Endothelial cell of umbilical vein (primary cell): ENCODE results near the gene LRRC31. TPM values are rescaled to one million over a fixed set of nuclear protein-coding genes. Genes with fewer than 3 reads are reported as not detected.

Experiments used
- BruUV-seq: library from RNA; stranded (reverse); fragments of 400-500 nt; replicated peaks from 2 replicates; lab custom pipeline; 2021; lab: Mats Ljungman, UMichigan
- CTCF ChIA-PET: fragments of 300-600, 350-600 bp; sonication (Branson Sonifier 250); formaldehyde crosslinking; loops from one replicate; lab custom pipeline; 2021; ENCODE audit warnings: antibody characterized with exemption, inconsistent platforms; lab: Charles Lee
- POLR2A ChIA-PET: fragments of 300-600, 350-600 bp; sonication (Branson Sonifier 250); formaldehyde crosslinking; loops from one replicate; lab custom pipeline; 2021; ENCODE audit warnings: antibody characterized with exemption, inconsistent platforms; lab: Charles Lee
- DNase-seq: peaks from one replicate; pipeline ENCODE4 v3.0.0-alpha.2; 2011; ENCODE audit warnings: low read depth, low spot score
- FAIRE-seq: peaks from 2 replicates; lab custom pipeline; 2011; peaks lifted over from hg19 to GRCh38; lab: Jason Lieb, UNC
- H2AFZ ChIP-seq: 2 replicates; pipeline ENCODE4 v1.6.0; 2012; ENCODE audit warnings: low read depth, low read length, control low read depth, inconsistent platforms
- H3K27ac ChIP-seq: 2 replicates; pipeline ENCODE4 v1.5.1; 2011; ENCODE audit warnings: low read depth, mild to moderate bottlenecking, control low read depth, low read length, moderate library complexity; ENCODE audit not compliant: insufficient read depth
- H3K27me3 ChIP-seq, 2 experiments: 2 replicates each; pipeline versions ENCODE4 v1.6.0 to v1.6.1; 2011; ENCODE audit warnings: low read length in 2 of 2, mixed read lengths in 1 of 2; ENCODE audit not compliant: control insufficient read depth in 2 of 2, insufficient read depth in 2 of 2
- H3K36me3 ChIP-seq, 2 experiments: 2 replicates in 1 of 2; 3 replicates in 1 of 2; pipeline ENCODE4 v1.5.1; 2011; ENCODE audit warnings: low read length in 2 of 2, mild to moderate bottlenecking in 1 of 2, moderate library complexity in 1 of 2; ENCODE audit not compliant: control insufficient read depth in 2 of 2, insufficient read depth in 2 of 2; ENCODE audit errors: extremely low read depth in 1 of 2
- H3K4me1 ChIP-seq: 3 replicates; pipeline ENCODE4 v1.5.1; 2011; ENCODE audit warnings: mild to moderate bottlenecking, low read length; ENCODE audit not compliant: control insufficient read depth, insufficient read depth; ENCODE audit errors: extremely low read depth
- H3K4me2 ChIP-seq: 2 replicates; pipeline ENCODE4 v1.6.1; 2011; ENCODE audit warnings: low read length, control low read depth, mixed read lengths; ENCODE audit not compliant: insufficient read depth
- H3K4me3 ChIP-seq, 3 experiments: fragments of 200-600 bp in 1 of 3; sonication (generic), shearing (Covaris generic) in 1 of 3; replicated peaks in 1 of 3; 2 replicates each; pipeline ENCODE4 v1.5.1; 2011 to 2016; ENCODE audit warnings: control low read depth in 3 of 3, low read length in 3 of 3, mild to moderate bottlenecking in 2 of 3, inconsistent platforms in 1 of 3, low read depth in 1 of 3, moderate library complexity in 1 of 3; ENCODE audit not compliant: insufficient read depth in 1 of 3
- H3K79me2 ChIP-seq: 2 replicates; pipeline ENCODE4 v1.6.0; 2012; ENCODE audit warnings: low read length, inconsistent platforms; ENCODE audit not compliant: control insufficient read depth, insufficient read depth
- H3K9ac ChIP-seq: replicated peaks from 2 replicates; pipeline ENCODE3; 2011; ENCODE audit warnings: low read length, control low read depth; ENCODE audit not compliant: insufficient read depth; ENCODE audit errors: extremely low read depth
- H3K9me1 ChIP-seq: replicated peaks from 3 replicates; pipeline ENCODE4 v1.6.0; 2011; ENCODE audit warnings: mild to moderate bottlenecking, low read length; ENCODE audit not compliant: control insufficient read depth, insufficient read depth; ENCODE audit errors: extremely low read depth
- H3K9me3 ChIP-seq: replicated peaks from 2 replicates; pipeline ENCODE4 v1.5.1; 2012; ENCODE audit warnings: low read length, inconsistent platforms; ENCODE audit not compliant: control insufficient read depth, insufficient read depth
- H4K20me1 ChIP-seq: replicated peaks from 2 replicates; pipeline ENCODE3; 2011; ENCODE audit warnings: mild to moderate bottlenecking, low read length; ENCODE audit not compliant: control insufficient read depth, insufficient read depth; ENCODE audit errors: extremely low read depth
- EZH2 ChIP-seq: IDR thresholded peaks from 2 replicates; pipeline ENCODE4 v1.6.1; 2012; ENCODE audit warnings: borderline replicate concordance, low read depth, mild to moderate bottlenecking, moderate library complexity, low read length, inconsistent platforms; ENCODE audit not compliant: severe bottlenecking
- FOS ChIP-seq: IDR thresholded peaks from 2 replicates; pipeline ENCODE4 v1.6.1; 2011; ENCODE audit warnings: mild to moderate bottlenecking, low read length, moderate library complexity, borderline replicate concordance; ENCODE audit not compliant: insufficient read depth
- GATA2 ChIP-seq: IDR thresholded peaks from 2 replicates; pipeline ENCODE4 v1.7.0; 2011; ENCODE audit warnings: low read depth, mild to moderate bottlenecking, moderate library complexity, mixed read lengths, low read length; ENCODE audit not compliant: insufficient read length, insufficient read depth
- JUN ChIP-seq: IDR thresholded peaks from 2 replicates; pipeline ENCODE4 v1.6.1; 2011; ENCODE audit warnings: borderline replicate concordance, low read depth; ENCODE audit not compliant: insufficient read length, insufficient read depth
- MAX ChIP-seq: IDR thresholded peaks from 2 replicates; pipeline ENCODE4 v1.6.1; 2011; ENCODE audit not compliant: insufficient read depth, insufficient read length
- MYC ChIP-seq: IDR thresholded peaks from one replicate; pipeline ENCODE4 v1.6.1; 2011; ENCODE audit warnings: mild to moderate bottlenecking, low read depth, low read length
- POLR2A ChIP-seq: IDR thresholded peaks from 2 replicates; pipeline ENCODE4 v1.6.1; 2012; ENCODE audit warnings: low read depth, mild to moderate bottlenecking, control low read depth, low read length
- POLR2AphosphoS5 ChIP-seq: IDR thresholded peaks from 2 replicates; pipeline ENCODE4 v1.6.1; 2012; ENCODE audit warnings: low read depth, mild to moderate bottlenecking, control low read depth, low read length, moderate library complexity; ENCODE audit not compliant: insufficient read depth
- dilution Hi-C: fragments of 300-500 bp; cut with MboI; formaldehyde crosslinking; loops from one replicate; pipeline ENCODE4 v1.15.0; 2019; ENCODE audit warnings: low sequenced_read_pairs; ENCODE audit not compliant: extremely low pct_ligation_motif_present
- intact Hi-C: fragments of 100-400 bp; cut with micrococcal nuclease; formaldehyde crosslinking; loops from one replicate; pipeline ENCODE4 v1.10.0; 2022
- polyA plus RNA-seq, 4 experiments: library from polyadenylated mRNA; depleted of rRNA in 3 of 4; stranded (reverse) in 3 of 4; unstranded in 1 of 4; fragments of >200 nt; gene quantifications; 2 replicates each; pipeline versions ENCODE4 v1.2.1 to v1.2.3, GENCODE V29; 2011 to 2012; ENCODE audit warnings: missing spikeins in 1 of 4
- total RNA-seq: library from RNA; stranded (reverse); gene quantifications from 2 replicates; pipeline ENCODE4 v1.2.3, GENCODE V29; 2021
- TF ChIP-seq, protein P1 (sequence below), 2 donors: IDR thresholded peaks; 1 replicate in 1 of 2; 2 replicates in 1 of 2; pipeline ENCODE4 v1.5.1; 2011; ENCODE audit warnings: low read length in 2 of 2, mild to moderate bottlenecking in 2 of 2, moderate library complexity in 2 of 2, control low read depth in 1 of 2, inconsistent platforms in 1 of 2, low read depth in 1 of 2; ENCODE audit not compliant: insufficient read depth in 1 of 2; ENCODE audit errors: extremely low read depth in 1 of 2

The LRRC31 gene
- total and polyA plus RNA-seq, 2 donors (not counting 3 experiments of a cell fraction or from before 2014, with no cell fraction given), result not detected

GRCh38 chr3:169822540-169822939 lies 47.2 kb downstream of the LRRC31 start:
- no TSS peak for BruUV-seq
- CTCF ChIA-PET, result no interaction called here

GRCh38 chr3:169822091-169822490 lies 47.6 kb downstream of the LRRC31 start:
- ChIA-PET CTCF (interaction anchor here (0.9 kb wide), 1 partner anchor 12 kb away, joined by 3 read pairs; no protein-coding TSS in a partner anchor), POLR2A (no interaction called here)
- Histone ChIP-seq H4K20me1 (no peaks in the 10 kb centered on the region), H3K27me3 (peaks cover 5 to 8% of the 10 kb centered on the region in 2 experiments), H3K36me3 (no peaks in the 10 kb centered on the region), H2AFZ (no peak overlapping the region), H3K27ac (no peak overlapping the region), H3K4me3 (no peak overlapping the region), H3K9me1 (no peaks in the 10 kb centered on the region), H3K79me2 (no peaks in the 10 kb centered on the region), H3K4me2 (no peak overlapping the region), H3K9ac (no peak overlapping the region), H3K4me1 (no peaks in the 10 kb centered on the region), H3K9me3 (no peaks in the 10 kb centered on the region)
- FAIRE-seq (no peak), DNase-seq (no peak)
- no TSS peak for BruUV-seq
- intact Hi-C loops (no loop called here), dilution Hi-C loops (no loop called here)
- no peak for TF ChIP-seq FOS
- TF ChIP-seq POLR2AphosphoS5, result no peak
- TF ChIP-seq JUN, result no peak
- TF ChIP-seq MYC, result no peak
- no peak for TF ChIP-seq POLR2A
- TF ChIP-seq EZH2, result no peak
- no peak for TF ChIP-seq MAX
- TF ChIP-seq, protein P1, sequence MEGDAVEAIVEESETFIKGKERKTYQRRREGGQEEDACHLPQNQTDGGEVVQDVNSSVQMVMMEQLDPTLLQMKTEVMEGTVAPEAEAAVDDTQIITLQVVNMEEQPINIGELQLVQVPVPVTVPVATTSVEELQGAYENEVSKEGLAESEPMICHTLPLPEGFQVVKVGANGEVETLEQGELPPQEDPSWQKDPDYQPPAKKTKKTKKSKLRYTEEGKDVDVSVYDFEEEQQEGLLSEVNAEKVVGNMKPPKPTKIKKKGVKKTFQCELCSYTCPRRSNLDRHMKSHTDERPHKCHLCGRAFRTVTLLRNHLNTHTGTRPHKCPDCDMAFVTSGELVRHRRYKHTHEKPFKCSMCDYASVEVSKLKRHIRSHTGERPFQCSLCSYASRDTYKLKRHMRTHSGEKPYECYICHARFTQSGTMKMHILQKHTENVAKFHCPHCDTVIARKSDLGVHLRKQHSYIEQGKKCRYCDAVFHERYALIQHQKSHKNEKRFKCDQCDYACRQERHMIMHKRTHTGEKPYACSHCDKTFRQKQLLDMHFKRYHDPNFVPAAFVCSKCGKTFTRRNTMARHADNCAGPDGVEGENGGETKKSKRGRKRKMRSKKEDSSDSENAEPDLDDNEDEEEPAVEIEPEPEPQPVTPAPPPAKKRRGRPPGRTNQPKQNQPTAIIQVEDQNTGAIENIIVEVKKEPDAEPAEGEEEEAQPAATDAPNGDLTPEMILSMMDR (IDR thresholded peaks at IDR 0.05; ENCODE audit: extremely low read depth in 1 of 2, insufficient read depth in 1 of 2, low read depth in 1 of 2, low read length in 2 of 2), result no peak
- no peak for TF ChIP-seq GATA2

More at GRCh38 chr3:169822540-169822939, 47.2 kb downstream of the LRRC31 start:
- Histone ChIP-seq H4K20me1 (no peaks in the 10 kb centered on the region), H3K79me2 (no peaks in the 10 kb centered on the region), H3K4me1 (no peaks in the 10 kb centered on the region), H3K27ac (no peak overlapping the region), H3K4me2 (no peak overlapping the region), H2AFZ (no peak overlapping the region), H3K27me3 (peaks cover 5 to 8% of the 10 kb centered on the region in 2 experiments), H3K36me3 (no peaks in the 10 kb centered on the region), H3K9me3 (no peaks in the 10 kb centered on the region), H3K9me1 (no peaks in the 10 kb centered on the region), H3K9ac (no peak overlapping the region), H3K4me3 (no peak overlapping the region)
- POLR2A ChIA-PET, result no interaction called here
- FAIRE-seq (no peak), DNase-seq (no peak)
- intact Hi-C loops, result no loop called here
- TF ChIP-seq EZH2 (no peak), MYC (no peak)
- dilution Hi-C loops, result no loop called here
